GM23338 (cell line): ENCODE results near the gene TBC1D21. TPM values are rescaled to one million over a fixed set of nuclear protein-coding genes. Genes with fewer than 3 reads are reported as not detected.

ENCODE experiments used
- ATAC-seq: fragments of 200-7000 bp; cut with Tn5 transposase; 3 replicates; pipeline ENCODE4 v1.9.1; 2020
- DNase-seq: peaks from one replicate; pipeline ENCODE4 v3.0.0-alpha.2; 2015; ENCODE audit warnings: low spot score
- H2AFZ ChIP-seq: fragments of 200-600 bp; sonication (generic); 2 replicates; pipeline ENCODE4 v1.8.0; 2016; ENCODE audit warnings: antibody characterized with exemption, mild to moderate bottlenecking, moderate library complexity
- H3F3A ChIP-seq: fragments of 200-600 bp; sonication (generic); replicated peaks from 2 replicates; pipeline ENCODE4 v1.8.0; 2017; ENCODE audit warnings: antibody characterized with exemption, mixed run types, low read depth
- H3K27ac ChIP-seq: fragments of 200-600 bp; sonication (generic); 2 replicates; pipeline ENCODE4 v1.6.1; 2016; ENCODE audit warnings: low read depth
- H3K27me3 ChIP-seq: fragments of 200-600 bp; sonication (generic); 2 replicates; pipeline ENCODE4 v1.8.0; 2016; ENCODE audit warnings: mild to moderate bottlenecking, mixed run types, moderate library complexity; ENCODE audit not compliant: insufficient read depth
- H3K36me3 ChIP-seq: fragments of 200-600 bp; sonication (generic); 2 replicates; pipeline ENCODE4 v1.8.0; 2016; ENCODE audit warnings: mild to moderate bottlenecking; ENCODE audit not compliant: insufficient read depth
- H3K4me1 ChIP-seq: fragments of 200-600 bp; sonication (generic); 2 replicates; pipeline ENCODE4 v1.8.0; 2016; ENCODE audit warnings: mild to moderate bottlenecking, moderate library complexity; ENCODE audit not compliant: insufficient read depth
- H3K4me2 ChIP-seq: fragments of 200-600 bp; sonication (generic); 2 replicates; pipeline ENCODE4 v1.7.1; 2017; ENCODE audit warnings: mixed run types
- H3K4me3 ChIP-seq: fragments of 200-600 bp; sonication (generic); 2 replicates; pipeline ENCODE4 v1.6.1; 2016; ENCODE audit warnings: mixed run types
- H3K79me2 ChIP-seq: fragments of 200-600 bp; sonication (generic); replicated peaks from 2 replicates; pipeline ENCODE4 v1.8.0; 2017; ENCODE audit warnings: mild to moderate bottlenecking; ENCODE audit not compliant: insufficient read depth
- H3K9me2 ChIP-seq: fragments of 200-600 bp; sonication (generic); 2 replicates; pipeline ENCODE4 v1.8.0; 2017; ENCODE audit not compliant: insufficient read depth
- H4K20me1 ChIP-seq: fragments of 200-600 bp; sonication (generic); replicated peaks from 2 replicates; pipeline ENCODE4 v1.8.0; 2017; ENCODE audit warnings: mild to moderate bottlenecking; ENCODE audit not compliant: insufficient read depth
- H3K27ac Mint-ChIP-seq: 2 replicates; pipeline ENCODE4 v1.8.0; 2020; ENCODE audit warnings: inconsistent platforms, mild to moderate bottlenecking, moderate library complexity, mixed read lengths
- H3K27me3 Mint-ChIP-seq: 3 replicates; pipeline ENCODE4 v1.8.0; 2022; ENCODE audit warnings: low read depth, mild to moderate bottlenecking, moderate library complexity, mixed read lengths, inconsistent platforms; ENCODE audit not compliant: insufficient read depth, poor library complexity
- H3K36me3 Mint-ChIP-seq: 3 replicates; pipeline ENCODE4 v1.8.0; 2021; ENCODE audit warnings: low read depth, mild to moderate bottlenecking, inconsistent platforms, moderate library complexity, mixed read lengths
- H3K4me1 Mint-ChIP-seq: 3 replicates; pipeline ENCODE4 v1.8.0; 2020; ENCODE audit warnings: mild to moderate bottlenecking, inconsistent platforms, mixed read lengths
- H3K4me3 Mint-ChIP-seq: 3 replicates; pipeline ENCODE4 v1.8.0; 2021; ENCODE audit warnings: moderate library complexity, mild to moderate bottlenecking, inconsistent platforms, mixed read lengths
- H3K9me3 Mint-ChIP-seq: 3 replicates; pipeline ENCODE4 v1.8.0; 2020; ENCODE audit warnings: moderate library complexity, mild to moderate bottlenecking, inconsistent platforms, mixed read lengths
- CREB1 ChIP-seq: fragments of 250-450 bp; sonication (Bioruptor Pico); IDR thresholded peaks from 2 replicates; pipeline ENCODE4 v1.5.0; 2020; ENCODE audit warnings: low read depth, mild to moderate bottlenecking, moderate library complexity
- CTCF ChIP-seq, 2 experiments: fragments of 200-600 bp in 1 of 2; sonication (generic) in 1 of 2; conservative IDR thresholded peaks; 2 replicates each; pipeline versions ENCODE4 v1.5.1 to v1.6.1; 2016 to 2017; ENCODE audit warnings: antibody characterized with exemption in 2 of 2, low read depth in 2 of 2, mild to moderate bottlenecking in 2 of 2, moderate library complexity in 1 of 2
- ETS1 ChIP-seq: IDR thresholded peaks from 2 replicates; pipeline ENCODE4 v1.6.1; 2016; ENCODE audit warnings: antibody characterized with exemption
- EZH2 ChIP-seq: fragments of 200-600 bp; sonication (generic); IDR thresholded peaks from one replicate; pipeline ENCODE4 v1.8.0; 2017; ENCODE audit warnings: antibody characterized with exemption, mild to moderate bottlenecking, low read depth; ENCODE audit not compliant: unreplicated experiment
- EZH2phosphoT487 ChIP-seq: fragments of 200-600 bp; sonication (generic); IDR thresholded peaks from one replicate; pipeline ENCODE4 v1.8.1; 2018; ENCODE audit warnings: antibody characterized with exemption; ENCODE audit not compliant: unreplicated experiment
- JUNB ChIP-seq: IDR thresholded peaks from one replicate; pipeline ENCODE4 v1.6.1; 2016; ENCODE audit warnings: antibody characterized with exemption; ENCODE audit not compliant: unreplicated experiment
- NANOG ChIP-seq: IDR thresholded peaks from 2 replicates; pipeline ENCODE4 v1.6.1; 2016; ENCODE audit warnings: antibody characterized with exemption, borderline replicate concordance
- POLR2AphosphoS5 ChIP-seq: IDR thresholded peaks from 2 replicates; pipeline ENCODE4 v1.6.1; 2016; ENCODE audit warnings: antibody characterized with exemption, low read depth
- STAT1 ChIP-seq: IDR thresholded peaks from one replicate; pipeline ENCODE4 v1.6.1; 2016; ENCODE audit warnings: antibody characterized with exemption; ENCODE audit not compliant: unreplicated experiment
- ZNF114 ChIP-seq: fragments of 250-450 bp; sonication (Bioruptor Pico); IDR thresholded peaks from 2 replicates; pipeline ENCODE4 v1.5.0; 2020; ENCODE audit warnings: mild to moderate bottlenecking, moderate library complexity
- ZNF331 ChIP-seq: fragments of 250-450 bp; sonication (Bioruptor Pico); IDR thresholded peaks from 2 replicates; pipeline ENCODE4 v1.5.0; 2020; ENCODE audit warnings: low read depth, mild to moderate bottlenecking, moderate library complexity
- ZNF462 ChIP-seq: fragments of 250-450 bp; sonication (Bioruptor Pico); IDR thresholded peaks from 2 replicates; pipeline ENCODE4 v1.5.0; 2020; ENCODE audit warnings: mild to moderate bottlenecking, moderate library complexity
- polyA plus RNA-seq: library from polyadenylated mRNA; unstranded; fragments of >200 nt; fragmentation: Nextera tagmentation; extraction: Ambion mirVana; gene quantifications from 2 replicates; pipeline ENCODE4 v1.2.1, GENCODE V29; 2016
- total RNA-seq: library from RNA; depleted of rRNA; stranded (reverse); fragments of >200 nt; shearing (Covaris generic); gene quantifications from 2 replicates; pipeline ENCODE4 v1.2.3, GENCODE V29; 2014
- TF ChIP-seq, protein P1 (sequence below): IDR thresholded peaks from one replicate; pipeline ENCODE4 v1.6.1; 2018; ENCODE audit warnings: antibody characterized with exemption; ENCODE audit not compliant: unreplicated experiment

TBC1D21 gene
- total and polyA plus RNA-seq, 2 experiments from 2014 or later: not detected

DNA sequence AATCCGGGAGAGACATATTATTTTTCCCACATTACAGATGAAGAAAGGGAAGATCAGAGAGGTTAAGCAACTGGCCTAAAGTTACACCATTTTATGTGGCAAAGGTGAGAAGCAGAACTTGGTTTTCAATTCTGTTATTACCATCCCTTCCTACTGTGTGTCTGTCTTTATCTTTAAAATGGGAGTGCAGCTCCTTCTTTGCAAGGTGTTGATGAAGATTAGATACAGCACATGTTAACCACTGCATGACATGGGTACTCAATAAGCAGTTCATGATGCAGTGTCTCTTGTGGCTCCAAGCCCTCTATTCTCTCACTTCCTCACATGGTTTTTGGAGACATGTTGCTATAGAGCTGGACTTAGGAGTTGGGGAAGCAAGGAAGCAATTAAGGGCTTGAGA is 23.1 kb upstream of the TBC1D21 start:
- no peaks in the 10 kb centered on the region for H3F3A ChIP-seq
- H3K27me3 ChIP-seq: no peaks in the 10 kb centered on the region
- no peaks in the 10 kb centered on the region for H3K79me2 ChIP-seq
- Mint-ChIP-seq H3K27ac (no peak overlapping the region), H3K4me3 (no peak overlapping the region), H3K36me3 (no peaks in the 10 kb centered on the region), H3K4me1 (no peaks in the 10 kb centered on the region; the same call in 2 of the 3 replicates), H3K27me3 (peaks cover 7% of the 10 kb centered on the region), H3K9me3 (no peaks in the 10 kb centered on the region)
- no peak overlapping the region for H3K4me2 ChIP-seq
- no peak for DNase-seq
- no peaks in the 10 kb centered on the region; the same call in 1 of the 2 replicates for H3K9me2 ChIP-seq
- H3K27ac ChIP-seq: no peak overlapping the region
- H3K4me3 ChIP-seq: no peak overlapping the region
- no peak for ATAC-seq
- H3K36me3 ChIP-seq: no peaks in the 10 kb centered on the region
- H2AFZ ChIP-seq: no peak overlapping the region
- TF ChIP-seq, protein P1, sequence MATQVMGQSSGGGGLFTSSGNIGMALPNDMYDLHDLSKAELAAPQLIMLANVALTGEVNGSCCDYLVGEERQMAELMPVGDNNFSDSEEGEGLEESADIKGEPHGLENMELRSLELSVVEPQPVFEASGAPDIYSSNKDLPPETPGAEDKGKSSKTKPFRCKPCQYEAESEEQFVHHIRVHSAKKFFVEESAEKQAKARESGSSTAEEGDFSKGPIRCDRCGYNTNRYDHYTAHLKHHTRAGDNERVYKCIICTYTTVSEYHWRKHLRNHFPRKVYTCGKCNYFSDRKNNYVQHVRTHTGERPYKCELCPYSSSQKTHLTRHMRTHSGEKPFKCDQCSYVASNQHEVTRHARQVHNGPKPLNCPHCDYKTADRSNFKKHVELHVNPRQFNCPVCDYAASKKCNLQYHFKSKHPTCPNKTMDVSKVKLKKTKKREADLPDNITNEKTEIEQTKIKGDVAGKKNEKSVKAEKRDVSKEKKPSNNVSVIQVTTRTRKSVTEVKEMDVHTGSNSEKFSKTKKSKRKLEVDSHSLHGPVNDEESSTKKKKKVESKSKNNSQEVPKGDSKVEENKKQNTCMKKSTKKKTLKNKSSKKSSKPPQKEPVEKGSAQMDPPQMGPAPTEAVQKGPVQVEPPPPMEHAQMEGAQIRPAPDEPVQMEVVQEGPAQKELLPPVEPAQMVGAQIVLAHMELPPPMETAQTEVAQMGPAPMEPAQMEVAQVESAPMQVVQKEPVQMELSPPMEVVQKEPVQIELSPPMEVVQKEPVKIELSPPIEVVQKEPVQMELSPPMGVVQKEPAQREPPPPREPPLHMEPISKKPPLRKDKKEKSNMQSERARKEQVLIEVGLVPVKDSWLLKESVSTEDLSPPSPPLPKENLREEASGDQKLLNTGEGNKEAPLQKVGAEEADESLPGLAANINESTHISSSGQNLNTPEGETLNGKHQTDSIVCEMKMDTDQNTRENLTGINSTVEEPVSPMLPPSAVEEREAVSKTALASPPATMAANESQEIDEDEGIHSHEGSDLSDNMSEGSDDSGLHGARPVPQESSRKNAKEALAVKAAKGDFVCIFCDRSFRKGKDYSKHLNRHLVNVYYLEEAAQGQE: no peak
- TF ChIP-seq JUNB (no peak), CREB1 (CRISPR knock-in tag) (no peak), ZNF114 (no peak), STAT1 (no peak), CTCF (conservative IDR thresholded peaks at IDR 0.05; ENCODE audit: low read depth in 2 of 2) (no peak), ZNF462 (CRISPR knock-in tag) (no peak), ZNF331 (CRISPR knock-in tag) (no peak), EZH2 (no peak), EZH2phosphoT487 (no peak), POLR2AphosphoS5 (no peak), ETS1 (no peak), NANOG (no peak)
- H4K20me1 ChIP-seq: peaks cover 3% of the 10 kb centered on the region; the same call in 1 of the 2 replicates
- H3K4me1 ChIP-seq: no peaks in the 10 kb centered on the region
